Measurements from ENCODE around the gene HNRNPH2. TPM values are rescaled to one million over a fixed set of nuclear protein-coding genes. Genes with fewer than 3 reads are reported as not detected.

Gene HNRNPH2
- total RNA-seq, 1 donor from 2014 or later, result 123 TPM

DNA sequence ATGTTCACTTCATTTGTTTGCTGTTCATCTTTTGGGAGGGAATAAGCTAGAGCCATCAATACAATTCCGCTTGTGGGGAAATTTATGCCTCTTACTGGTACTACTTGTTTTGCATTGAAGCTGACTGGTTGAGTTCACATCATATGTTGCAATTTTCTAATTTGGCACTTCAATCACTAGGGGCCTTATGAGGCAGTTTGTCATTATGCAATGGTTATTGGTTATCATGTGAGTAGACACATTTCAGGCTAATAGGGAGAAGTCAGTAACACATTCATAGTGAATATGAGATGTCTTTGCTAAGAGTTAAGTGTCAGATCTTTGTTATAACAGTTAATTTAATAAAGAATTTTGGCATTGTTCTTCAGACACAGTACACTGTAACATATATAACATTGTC is 12.2 kb upstream of the HNRNPH2 start:
- DNase-seq (ENCODE audit: low read depth), result peak; percentile 39

DNA sequence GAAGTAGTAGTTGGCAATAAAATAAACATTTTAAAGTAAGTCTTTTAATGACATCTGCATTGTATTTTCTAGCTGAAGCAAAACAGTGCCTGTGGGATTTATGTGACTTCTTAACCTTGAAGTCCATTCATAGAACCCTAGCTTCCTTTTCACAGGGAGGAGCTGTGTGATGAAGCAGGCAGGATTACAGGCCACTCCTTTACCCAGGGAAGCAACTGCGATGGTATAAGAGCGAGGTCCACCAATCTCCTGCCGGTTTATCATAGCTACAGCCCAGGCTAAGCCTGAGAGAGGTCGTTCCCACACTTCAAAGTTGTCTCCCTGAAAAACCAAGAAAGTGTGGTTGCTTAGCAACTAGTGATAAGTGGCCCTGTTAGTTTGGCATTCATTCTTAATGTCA is 10.2 kb upstream of the HNRNPH2 start:
- DNase-seq (ENCODE audit: low read depth), result peak; percentile 75

DNA sequence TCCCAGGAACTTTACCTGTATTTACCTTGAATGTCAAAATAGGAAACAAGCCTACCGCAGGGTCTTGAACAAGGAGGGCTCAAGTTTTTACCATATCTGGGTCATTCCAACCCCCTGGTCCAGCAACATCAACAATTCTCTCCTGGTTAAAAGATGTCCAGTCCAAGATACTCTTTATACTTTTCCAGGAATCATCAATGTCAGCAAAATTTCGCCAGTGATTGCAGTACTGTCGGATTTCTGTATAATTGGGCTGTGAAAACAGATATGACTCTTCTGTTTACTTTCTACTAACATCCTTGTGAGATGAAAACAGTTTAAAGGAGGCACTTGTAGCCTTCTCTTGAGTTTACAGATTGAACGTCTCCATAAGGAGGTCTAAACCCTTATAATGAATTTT is 9.3 kb upstream of the HNRNPH2 start:
- DNase-seq (ENCODE audit: low read depth), result no peak

DNA sequence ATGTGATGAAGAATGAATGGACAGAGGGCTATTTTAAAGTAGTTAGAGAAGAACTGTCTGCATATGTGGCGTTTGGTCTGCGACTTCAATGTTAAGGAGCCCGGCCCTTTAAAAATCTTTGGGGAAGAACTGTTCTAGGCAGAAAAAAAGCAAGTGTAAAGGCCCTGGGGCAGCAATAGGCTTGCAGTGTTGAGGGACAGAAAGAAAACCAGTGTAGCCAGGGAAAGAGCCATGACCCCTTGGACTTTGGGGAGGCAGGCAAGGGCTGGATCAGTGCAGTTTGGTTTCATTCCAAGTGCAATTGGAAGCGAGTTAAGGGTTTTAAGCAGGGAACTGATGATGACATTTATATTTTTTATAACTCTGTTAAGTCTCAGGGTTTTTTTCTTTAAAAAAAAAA is 8.2 kb upstream of the HNRNPH2 start:
- no peak for DNase-seq (ENCODE audit: low read depth)

DNA sequence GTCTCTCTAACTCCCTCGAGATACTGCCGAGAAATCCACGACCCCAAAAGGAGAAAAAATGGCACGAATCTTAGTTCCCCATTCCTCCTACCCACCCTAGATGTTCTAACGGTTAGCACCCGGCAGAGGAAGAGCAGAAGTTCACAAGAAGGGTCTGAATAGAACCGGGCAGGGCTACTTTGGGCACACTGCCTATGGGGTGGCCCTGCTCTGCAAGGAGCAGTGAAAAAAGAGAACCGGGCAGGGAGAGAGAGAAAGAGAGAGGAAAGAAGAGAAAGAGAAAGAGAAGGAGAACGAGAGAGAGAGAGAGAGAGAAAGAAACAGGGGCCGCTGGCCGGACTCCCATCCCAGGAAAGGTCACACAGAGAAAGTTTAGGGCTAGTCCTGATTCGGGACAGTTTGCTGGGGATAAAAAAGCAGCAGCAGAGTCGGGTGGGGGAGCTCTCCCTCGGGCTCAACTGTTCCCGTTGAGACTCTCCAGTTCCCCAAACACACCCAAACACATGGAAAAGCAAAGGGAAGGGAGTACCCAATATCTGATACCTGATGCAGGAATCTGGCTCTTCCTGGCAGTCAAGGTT is 765 bp upstream of the HNRNPH2 start:
- no peak for DNase-seq (ENCODE audit: low read depth)

DNA sequence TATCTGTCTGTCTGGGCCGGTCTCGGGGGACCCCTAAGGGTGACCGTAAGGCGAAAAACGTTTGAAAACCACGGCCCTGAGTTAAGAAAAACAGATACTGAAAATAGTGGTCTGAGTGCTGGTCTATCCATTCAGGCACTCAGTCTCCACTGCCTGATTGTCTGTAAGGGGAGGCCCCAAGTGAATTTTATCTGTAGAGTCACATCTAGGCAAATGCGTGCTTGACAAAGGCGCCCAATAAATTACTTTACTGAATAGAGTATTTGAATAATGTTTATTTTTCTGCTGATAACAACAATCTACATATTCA is 465 bp downstream of the HNRNPH2 start:
- DNase-seq (ENCODE audit: low read depth), result no peak

DNA sequence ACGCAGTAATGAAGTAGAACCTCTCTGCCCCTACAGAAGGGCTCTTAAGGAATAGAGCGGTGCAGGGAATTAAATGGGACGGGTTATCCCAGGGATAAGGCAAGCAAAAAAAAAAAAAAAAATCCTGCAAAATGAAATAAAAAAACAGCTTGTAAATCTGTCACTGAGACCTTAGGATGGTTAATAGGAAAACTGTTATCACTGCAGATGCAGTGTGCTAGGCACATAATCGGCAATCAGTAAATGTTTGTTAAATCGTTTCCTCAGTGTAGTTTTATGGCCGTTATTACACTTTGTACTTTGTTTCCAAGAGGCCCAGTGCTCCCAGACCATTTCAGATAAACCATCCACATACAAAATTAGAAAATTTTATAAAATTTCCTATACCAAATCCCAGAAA is 1.0 kb downstream of the HNRNPH2 start:
- no peak for DNase-seq (ENCODE audit: low read depth)

DNA sequence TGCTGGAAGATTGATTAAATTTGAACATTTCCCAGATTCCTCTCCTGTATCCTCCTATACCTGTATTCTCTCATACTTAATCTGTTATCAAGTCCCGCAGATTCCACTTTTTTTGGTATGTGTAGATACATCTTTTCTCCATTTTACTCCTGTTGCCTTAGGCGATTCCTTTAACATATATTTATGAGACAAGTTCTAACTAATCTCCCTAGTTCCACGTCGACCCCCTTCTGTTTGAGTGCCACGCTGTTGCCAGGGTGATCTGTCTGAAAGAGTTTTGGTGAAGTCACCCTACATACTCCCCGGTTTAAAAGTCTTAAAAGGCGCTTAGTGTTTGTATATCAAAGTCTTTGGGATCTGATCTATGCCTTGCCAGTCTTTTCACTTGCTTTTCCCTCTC is 2.4 kb downstream of the HNRNPH2 start:
- no peak for DNase-seq (ENCODE audit: low read depth)

DNA sequence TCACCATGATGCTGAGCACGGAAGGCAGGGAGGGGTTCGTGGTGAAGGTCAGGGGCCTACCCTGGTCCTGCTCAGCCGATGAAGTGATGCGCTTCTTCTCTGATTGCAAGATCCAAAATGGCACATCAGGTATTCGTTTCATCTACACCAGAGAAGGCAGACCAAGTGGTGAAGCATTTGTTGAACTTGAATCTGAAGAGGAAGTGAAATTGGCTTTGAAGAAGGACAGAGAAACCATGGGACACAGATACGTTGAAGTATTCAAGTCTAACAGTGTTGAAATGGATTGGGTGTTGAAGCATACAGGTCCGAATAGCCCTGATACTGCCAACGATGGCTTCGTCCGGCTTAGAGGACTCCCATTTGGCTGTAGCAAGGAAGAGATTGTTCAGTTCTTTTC is 4.0 kb downstream of the HNRNPH2 start:
- no peak for DNase-seq (ENCODE audit: low read depth)

DNA sequence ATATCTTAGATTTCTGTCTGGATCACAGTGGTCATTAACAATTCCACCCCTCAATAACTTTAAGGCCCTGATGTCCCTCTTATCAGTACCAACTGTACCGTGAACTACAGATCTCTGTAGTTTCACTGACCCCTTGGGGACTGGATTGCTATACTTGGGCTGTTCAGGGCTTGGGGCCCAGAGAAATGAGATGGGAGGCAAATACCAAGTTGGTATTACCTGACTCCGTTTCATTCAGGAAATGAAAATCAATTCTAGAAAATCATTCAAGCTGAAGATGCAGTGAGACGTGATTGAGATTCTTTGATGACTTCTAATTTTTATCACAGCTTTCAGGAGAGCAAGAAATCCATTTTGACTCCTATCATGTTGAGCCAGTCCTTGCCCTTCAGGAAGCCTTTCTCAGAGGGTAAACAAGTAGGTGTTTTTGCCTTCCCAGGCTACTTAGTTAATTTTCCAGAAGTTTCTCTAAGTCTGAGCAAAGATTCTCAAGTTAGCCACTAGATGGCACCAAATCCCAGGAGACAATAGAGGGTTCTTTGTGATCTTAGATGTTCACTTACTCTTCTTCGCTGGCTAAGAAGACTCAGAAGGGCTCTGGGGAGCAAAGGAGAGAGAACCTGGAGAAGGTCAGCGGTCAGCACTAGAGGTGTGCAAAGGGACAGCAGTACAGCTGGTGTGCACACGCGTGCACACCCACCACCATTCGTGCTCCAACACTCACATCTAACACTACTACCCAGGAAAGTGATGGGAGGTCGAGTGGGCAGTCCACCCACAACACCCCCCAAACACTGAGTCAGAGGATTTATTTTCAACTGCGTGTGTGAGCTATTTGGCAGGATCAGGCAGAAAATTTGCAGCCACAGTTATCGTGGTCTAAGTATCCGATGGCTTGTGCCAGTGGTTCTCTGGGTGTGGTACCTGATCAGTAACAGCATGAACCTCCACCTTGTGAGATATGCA is 7.4 kb downstream of the HNRNPH2 start:
- peak; percentile 81 for DNase-seq (ENCODE audit: low read depth)

DNA sequence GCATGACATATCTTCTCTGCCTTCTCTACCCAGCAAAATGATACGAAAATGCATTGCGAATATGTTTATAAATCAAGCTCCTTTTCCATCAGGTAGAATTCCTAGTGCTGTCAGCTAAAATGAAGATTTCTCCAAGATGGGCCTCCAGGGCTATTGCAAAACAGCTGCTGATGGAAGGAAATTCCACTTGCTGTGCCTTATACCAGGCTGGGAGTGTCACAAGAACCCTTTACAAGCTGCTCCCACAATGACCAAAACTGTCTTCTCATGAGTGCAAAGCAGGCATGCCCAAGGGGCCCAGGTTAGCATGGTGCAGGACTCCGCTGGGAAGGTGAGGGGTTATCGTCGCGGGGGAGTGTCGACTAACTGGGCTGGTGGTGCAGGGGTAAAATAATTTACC is 8.7 kb downstream of the HNRNPH2 start:
- no peak for DNase-seq (ENCODE audit: low read depth)

DNA sequence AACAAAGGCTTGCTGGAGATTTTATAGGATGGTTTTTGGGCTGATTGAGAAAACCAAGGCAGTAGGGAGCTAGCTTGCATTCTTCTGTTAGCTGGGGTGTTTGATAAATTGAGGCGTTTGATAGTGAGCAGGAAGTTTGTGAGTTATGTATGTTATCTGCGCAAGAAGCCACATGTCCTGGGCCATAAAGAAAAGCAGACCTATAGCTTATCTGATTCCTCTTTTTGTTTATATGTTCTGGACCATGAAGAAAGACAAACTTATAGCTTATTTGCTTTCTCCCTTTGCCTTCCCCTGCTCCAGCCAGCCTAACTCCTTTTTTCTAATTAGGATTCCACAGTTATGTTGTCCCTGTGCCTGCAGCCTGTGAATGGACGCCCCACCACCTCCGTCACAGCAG is 9.2 kb downstream of the HNRNPH2 start:
- no peak for DNase-seq (ENCODE audit: low read depth)

DNA sequence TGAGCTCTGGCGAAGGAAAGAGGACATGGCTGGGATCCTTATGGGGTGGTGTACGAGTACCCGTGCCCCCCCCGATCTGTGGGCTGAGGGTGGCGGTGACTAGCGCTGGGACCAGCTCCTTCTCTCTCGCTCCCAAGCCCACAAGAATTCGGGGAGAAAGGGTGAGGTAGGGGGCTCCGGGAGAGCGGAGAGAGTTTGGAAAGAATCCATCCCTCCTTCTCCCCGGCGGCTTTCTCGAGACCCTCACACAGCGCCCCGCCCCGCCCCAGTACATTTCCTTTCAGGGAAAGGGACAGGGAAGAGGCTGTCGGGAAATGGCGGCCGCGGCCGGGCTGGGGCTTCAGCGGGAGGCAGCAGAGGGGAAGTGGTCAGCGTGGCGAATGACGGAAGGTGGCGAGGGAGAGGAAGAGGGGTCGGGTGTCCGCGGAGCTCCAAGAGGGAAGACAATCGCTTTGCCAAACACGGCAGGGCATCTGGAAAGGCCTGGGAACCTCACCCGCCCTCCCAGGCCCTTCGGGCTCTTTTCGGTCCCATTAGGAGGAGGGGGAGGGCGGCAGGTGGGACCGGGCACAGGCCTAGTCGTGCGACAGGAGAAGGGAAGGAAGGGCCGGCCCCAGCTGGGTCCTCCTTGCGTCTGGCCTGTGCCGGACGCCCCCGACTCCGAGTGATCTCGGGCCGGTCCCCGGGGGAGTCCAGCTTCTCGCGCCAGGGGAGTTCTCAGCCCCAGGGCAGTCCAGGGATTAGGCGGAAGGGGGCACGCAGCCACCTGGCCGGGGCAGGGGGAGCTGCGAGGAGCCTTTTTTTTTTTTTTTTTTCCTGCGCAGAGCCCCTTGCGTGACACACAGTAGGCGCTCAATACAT is 10.2 kb downstream of the HNRNPH2 start:
- DNase-seq (ENCODE audit: low read depth), result no peak

DNA sequence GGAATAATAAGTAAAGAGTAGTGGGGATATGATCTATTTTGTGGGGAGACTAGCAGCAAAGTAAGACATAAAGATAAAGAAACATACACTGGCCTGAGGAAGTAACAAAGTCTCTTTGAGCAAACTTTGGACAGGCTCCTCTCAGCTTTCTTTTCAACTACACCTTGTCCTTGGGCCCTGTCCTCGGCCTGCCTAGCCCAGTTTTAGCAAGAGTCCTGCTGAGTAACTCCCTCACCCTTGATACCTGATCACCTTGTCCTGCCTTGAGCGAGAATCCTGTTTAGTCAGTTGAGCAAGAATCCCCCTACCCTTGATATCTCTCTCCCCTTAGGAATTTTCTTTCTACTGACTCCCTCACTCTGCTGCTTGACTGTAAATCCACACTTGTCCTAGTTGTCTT is 11.5 kb downstream of the HNRNPH2 start:
- no peak for DNase-seq (ENCODE audit: low read depth)

DNA sequence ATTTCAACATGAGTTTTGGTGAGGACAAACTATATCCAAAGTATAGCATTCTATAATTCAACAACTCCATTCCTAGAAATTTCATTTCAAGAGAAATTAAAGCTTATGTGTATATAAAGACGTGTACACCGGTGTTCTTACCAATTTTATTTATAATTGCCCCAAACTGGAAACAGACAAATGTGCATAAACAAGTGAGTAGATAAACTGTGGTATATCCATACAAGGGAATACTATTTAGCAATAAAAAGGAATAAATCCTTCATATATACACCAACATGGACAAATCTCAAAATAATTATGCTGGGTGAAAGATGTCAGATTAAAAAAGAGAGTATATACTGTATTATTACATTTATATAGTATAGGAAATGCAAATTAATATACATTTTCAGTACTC is 19.9 kb downstream of the HNRNPH2 start:
- DNase-seq (ENCODE audit: low read depth), result no peak

DNA sequence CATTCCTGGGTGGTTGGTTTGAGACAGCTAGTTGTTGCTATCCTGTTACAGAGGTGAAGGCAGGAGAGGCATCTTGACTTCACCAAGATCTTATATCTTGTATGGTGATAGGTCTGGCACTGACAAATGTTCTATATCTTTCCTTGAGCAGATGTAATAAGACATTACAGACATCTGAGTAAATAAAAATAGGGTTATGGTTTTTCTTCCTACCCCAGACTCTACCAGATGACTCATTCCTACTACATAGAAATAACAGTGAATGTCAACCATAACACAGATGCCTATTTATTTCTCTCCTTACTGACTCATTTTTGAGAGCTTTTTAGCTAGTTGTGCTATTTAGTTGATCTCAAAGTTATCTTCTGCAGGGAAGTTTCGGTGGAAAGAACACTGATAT is 21.9 kb downstream of the HNRNPH2 start:
- peak; percentile 47 for DNase-seq (ENCODE audit: low read depth)

DNA sequence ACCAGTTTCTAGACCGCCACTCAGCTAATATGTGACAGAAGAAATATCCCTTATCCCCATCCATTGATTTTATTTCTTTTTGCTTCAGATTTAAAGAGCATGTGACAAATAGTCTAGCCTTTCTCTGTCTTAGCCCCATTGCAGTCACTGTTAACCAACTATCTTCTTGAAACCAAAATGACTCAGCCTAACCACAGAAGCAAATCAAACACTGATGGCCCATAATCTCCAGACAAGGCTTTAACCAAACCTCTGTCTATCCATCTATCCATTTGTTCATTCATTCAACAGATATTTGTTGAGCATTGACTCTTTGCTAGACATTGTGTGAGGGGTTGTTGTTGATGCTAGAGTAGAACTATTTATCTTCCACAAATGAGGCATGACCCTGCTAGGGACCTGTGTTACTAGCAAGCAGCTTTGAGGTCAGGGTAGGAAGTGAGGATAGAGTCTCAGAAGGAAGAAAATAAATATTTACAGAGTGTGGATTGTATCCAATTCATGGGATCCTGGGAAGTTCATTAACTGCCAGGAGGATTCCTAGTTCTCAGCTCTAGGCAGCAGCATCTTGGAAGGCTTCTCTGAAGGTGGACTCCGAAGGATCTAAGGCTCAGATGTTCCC is 22.5 kb downstream of the HNRNPH2 start:
- peak; percentile 54 for DNase-seq (ENCODE audit: low read depth)

DNA sequence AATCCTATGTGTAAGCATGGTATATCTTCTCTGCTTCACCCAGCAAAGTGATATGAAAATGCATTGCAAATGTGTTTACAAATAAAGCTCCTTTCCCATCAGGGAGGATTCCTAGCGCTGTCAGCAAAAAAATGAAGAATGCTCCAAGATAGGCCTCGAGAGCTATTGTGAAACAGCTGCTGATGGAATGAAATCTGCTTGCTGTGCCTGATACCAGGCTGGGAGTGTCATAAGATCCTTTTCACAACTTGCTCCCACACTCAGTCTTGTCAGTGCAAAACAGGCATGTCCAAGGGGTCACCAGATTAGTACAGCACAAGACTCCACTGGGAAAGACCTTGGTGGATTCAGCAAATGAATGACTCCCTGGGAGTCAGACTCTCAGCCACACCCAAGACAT is 34.1 kb downstream of the HNRNPH2 start:
- DNase-seq (ENCODE audit: low read depth), result no peak

DNA sequence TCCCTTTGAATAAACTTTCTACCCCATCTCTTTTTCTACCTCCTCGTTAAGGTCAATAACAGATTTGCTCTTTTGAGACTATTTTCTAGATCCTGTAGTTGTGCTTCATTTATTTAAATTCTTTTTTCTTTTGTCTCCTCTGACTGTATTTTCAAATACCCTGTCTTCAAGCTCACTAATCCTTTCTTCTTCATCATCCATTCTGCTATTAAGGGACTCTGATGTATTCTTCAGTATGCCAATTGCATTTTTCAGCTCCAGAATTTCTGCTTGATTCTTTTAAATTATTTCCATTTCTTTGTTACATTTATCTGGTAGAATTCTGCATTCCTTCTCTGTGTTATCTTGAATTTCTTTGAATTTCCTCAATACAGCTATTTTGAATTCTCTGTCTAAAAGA is 41.3 kb downstream of the HNRNPH2 start:
- no peak for DNase-seq (ENCODE audit: low read depth)

DNA sequence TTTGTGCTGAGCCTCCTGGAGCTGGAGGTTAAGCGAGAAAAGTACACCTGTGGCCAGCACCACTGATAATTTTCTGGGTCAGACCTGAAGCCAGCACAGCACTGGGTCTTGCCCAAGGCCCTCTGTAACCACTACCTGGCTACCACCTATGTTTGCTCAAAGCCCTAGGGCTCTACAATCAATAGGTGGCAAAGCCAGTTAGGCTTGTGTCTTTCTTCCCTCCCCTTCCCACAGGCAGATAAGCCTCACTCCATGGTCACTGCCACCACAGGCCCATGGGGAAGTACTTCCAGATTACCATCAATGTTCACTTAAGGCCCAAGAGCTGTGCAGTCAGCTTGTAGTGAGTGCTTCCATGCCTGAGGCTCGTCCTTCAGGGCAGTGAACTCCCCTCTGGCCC is 42.1 kb downstream of the HNRNPH2 start:
- DNase-seq (ENCODE audit: low read depth), result no peak

DNA sequence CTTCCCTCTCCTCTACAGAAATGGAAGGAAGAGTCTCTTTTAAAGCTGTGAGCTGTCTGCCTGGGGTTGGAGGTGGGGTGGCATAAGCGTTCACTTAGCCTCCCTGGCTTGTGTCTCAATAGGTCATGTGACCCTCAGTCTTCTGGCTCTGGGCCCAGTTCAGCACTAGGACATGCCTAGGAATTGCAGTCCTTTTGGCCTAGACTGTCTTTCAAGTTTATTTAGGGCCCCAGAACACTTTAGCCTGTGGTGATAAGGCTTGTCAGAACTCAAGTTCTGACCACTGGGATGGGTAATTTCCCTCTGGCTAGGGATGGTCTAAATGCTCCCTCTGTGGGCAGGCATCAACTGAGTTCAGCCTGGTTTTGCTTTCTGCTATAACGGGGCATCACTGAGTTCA is 42.9 kb downstream of the HNRNPH2 start:
- DNase-seq (ENCODE audit: low read depth), result no peak

DNA sequence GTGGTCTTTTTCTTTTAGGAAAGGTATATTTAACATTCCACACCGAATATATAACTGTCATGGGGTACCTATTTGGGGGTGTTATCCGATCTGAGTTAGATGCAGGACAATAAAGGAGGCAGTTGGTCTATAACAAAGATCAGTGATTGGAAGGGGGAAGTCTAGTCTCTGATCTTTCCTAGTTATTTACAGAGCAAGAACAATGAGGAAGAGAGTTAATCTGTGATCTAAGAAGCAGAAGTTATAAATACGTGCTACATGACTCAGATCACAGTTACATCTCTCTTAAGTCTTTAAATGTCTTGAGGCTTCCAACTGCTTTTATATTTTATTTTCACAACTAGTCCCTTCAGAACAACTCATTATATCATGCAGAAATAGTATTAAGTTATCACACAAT is 44.0 kb downstream of the HNRNPH2 start:
- peak; percentile 13 for DNase-seq (ENCODE audit: low read depth)
